ENCODE results near the gene THY1. TPM values are rescaled to one million over a fixed set of nuclear protein-coding genes. Genes with fewer than 3 reads are reported as not detected.

THY1 gene
- polyA plus RNA-seq, 1 donor (not counting 4 experiments of a cell fraction or from before 2014, with no cell fraction given), result 2.4 TPM

GRCh38 chr11:119469506-119469905 lies 46.5 kb upstream of the THY1 start:
- Histone ChIP-seq H3K27me3 (ENCODE audit: control insufficient read depth, extremely low read depth, insufficient read depth, low read length) (no peaks in the 10 kb centered on the region), H2AFZ (ENCODE audit: control insufficient read depth, low read length) (no peak overlapping the region), H3K27ac (ENCODE audit: control insufficient read depth, insufficient read depth, low read length) (no peak overlapping the region), H3K79me2 (ENCODE audit: control insufficient read depth, insufficient read depth, low read length) (no peaks in the 10 kb centered on the region), H3K36me3 (ENCODE audit: control insufficient read depth in 2 of 2, extremely low read depth in 1 of 2, insufficient read depth in 2 of 2, low read length in 2 of 2) (no peaks in the 10 kb centered on the region), H3K4me2 (ENCODE audit: control insufficient read depth, extremely low read depth, insufficient read depth, low read depth, low read length) (no peak overlapping the region), H3K9ac (ENCODE audit: control insufficient read depth, extremely low read depth, insufficient read depth, low read length) (no peak overlapping the region), H4K20me1 (ENCODE audit: control insufficient read depth, extremely low read depth, insufficient read depth, low read length) (no peaks in the 10 kb centered on the region), H3K4me1 (ENCODE audit: control insufficient read depth, extremely low read depth, insufficient read depth, low read length) (peaks cover 11% of the 10 kb centered on the region), H3K9me1 (ENCODE audit: control insufficient read depth, extremely low read depth, insufficient read depth, low read length) (no peaks in the 10 kb centered on the region), H3K4me3 (ENCODE audit: control insufficient read depth in 2 of 3, extremely low read depth in 1 of 3, insufficient read depth in 2 of 3, low read depth in 1 of 3, low read length in 3 of 3) (no peak overlapping the region), H3K9me3 (ENCODE audit: control insufficient read depth, low read depth, low read length) (no peaks in the 10 kb centered on the region)
- DNase-seq (ENCODE audit: low read depth, low spot score), result no peak
- TF ChIP-seq EZH2 (IDR thresholded peaks at IDR 0.05; ENCODE audit: low read length), result no peak
- TF ChIP-seq, protein P1, sequence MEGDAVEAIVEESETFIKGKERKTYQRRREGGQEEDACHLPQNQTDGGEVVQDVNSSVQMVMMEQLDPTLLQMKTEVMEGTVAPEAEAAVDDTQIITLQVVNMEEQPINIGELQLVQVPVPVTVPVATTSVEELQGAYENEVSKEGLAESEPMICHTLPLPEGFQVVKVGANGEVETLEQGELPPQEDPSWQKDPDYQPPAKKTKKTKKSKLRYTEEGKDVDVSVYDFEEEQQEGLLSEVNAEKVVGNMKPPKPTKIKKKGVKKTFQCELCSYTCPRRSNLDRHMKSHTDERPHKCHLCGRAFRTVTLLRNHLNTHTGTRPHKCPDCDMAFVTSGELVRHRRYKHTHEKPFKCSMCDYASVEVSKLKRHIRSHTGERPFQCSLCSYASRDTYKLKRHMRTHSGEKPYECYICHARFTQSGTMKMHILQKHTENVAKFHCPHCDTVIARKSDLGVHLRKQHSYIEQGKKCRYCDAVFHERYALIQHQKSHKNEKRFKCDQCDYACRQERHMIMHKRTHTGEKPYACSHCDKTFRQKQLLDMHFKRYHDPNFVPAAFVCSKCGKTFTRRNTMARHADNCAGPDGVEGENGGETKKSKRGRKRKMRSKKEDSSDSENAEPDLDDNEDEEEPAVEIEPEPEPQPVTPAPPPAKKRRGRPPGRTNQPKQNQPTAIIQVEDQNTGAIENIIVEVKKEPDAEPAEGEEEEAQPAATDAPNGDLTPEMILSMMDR (optimal IDR thresholded peaks at IDR 0.05 in 1 of 3, IDR thresholded peaks at IDR 0.05 in 1 of 3, conservative IDR thresholded peaks at IDR 0.05 in 1 of 3; ENCODE audit: extremely low read depth in 1 of 3, insufficient read depth in 2 of 3, low read length in 3 of 3), result no peak
- FAIRE-seq, result no peak
- dilution Hi-C loops (cut with MboI; ENCODE audit: extremely low pct_ligation_motif_present, low sequenced_read_pairs), result no loop called here

DNA sequence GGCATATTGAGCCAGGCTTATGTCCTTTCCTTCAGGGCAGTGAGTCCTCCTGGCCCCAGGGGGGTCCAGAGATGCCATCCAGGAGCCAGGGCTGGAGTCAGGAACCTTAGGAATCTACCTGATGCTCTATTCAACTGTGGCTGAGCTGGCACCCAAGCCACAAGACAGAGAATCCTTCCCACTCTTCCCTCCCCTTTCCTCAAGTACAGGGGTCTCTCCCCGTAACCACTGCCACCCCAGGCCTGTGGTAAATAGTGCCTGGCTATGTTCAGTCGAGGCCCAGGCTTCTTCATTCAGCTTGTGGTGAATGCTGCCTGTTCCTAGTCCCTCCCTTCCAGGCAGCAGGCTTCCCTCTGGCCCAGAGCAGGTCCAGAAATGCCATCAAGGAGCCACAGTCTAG lies 45.5 kb upstream of the THY1 start:
- Histone ChIP-seq H3K9me3 (ENCODE audit: control insufficient read depth, low read depth, low read length) (no peaks in the 10 kb centered on the region), H2AFZ (ENCODE audit: control insufficient read depth, low read length) (no peak overlapping the region), H3K9ac (ENCODE audit: control insufficient read depth, extremely low read depth, insufficient read depth, low read length) (no peak overlapping the region), H3K36me3 (ENCODE audit: control insufficient read depth in 2 of 2, extremely low read depth in 1 of 2, insufficient read depth in 2 of 2, low read length in 2 of 2) (no peaks in the 10 kb centered on the region), H3K27me3 (ENCODE audit: control insufficient read depth, extremely low read depth, insufficient read depth, low read length) (no peaks in the 10 kb centered on the region), H3K4me3 (ENCODE audit: control insufficient read depth in 2 of 3, extremely low read depth in 1 of 3, insufficient read depth in 2 of 3, low read depth in 1 of 3, low read length in 3 of 3) (no peak overlapping the region), H3K4me1 (ENCODE audit: control insufficient read depth, extremely low read depth, insufficient read depth, low read length) (peaks cover 11% of the 10 kb centered on the region), H3K4me2 (ENCODE audit: control insufficient read depth, extremely low read depth, insufficient read depth, low read depth, low read length) (no peak overlapping the region), H3K9me1 (ENCODE audit: control insufficient read depth, extremely low read depth, insufficient read depth, low read length) (no peaks in the 10 kb centered on the region), H3K79me2 (ENCODE audit: control insufficient read depth, insufficient read depth, low read length) (no peaks in the 10 kb centered on the region), H3K27ac (ENCODE audit: control insufficient read depth, insufficient read depth, low read length) (no peak overlapping the region), H4K20me1 (ENCODE audit: control insufficient read depth, extremely low read depth, insufficient read depth, low read length) (no peaks in the 10 kb centered on the region)
- TF ChIP-seq, protein P1 (optimal IDR thresholded peaks at IDR 0.05 in 1 of 3, IDR thresholded peaks at IDR 0.05 in 1 of 3, conservative IDR thresholded peaks at IDR 0.05 in 1 of 3; ENCODE audit: extremely low read depth in 1 of 3, insufficient read depth in 2 of 3, low read length in 3 of 3), result no peak
- TF ChIP-seq EZH2 (IDR thresholded peaks at IDR 0.05; ENCODE audit: low read length), result no peak
- DNase-seq (ENCODE audit: low read depth, low spot score), result no peak
- dilution Hi-C loops (cut with MboI; ENCODE audit: extremely low pct_ligation_motif_present, low sequenced_read_pairs), result no loop called here
- FAIRE-seq, result no peak

Data from keratinocyte (primary cell).